Natural killer cell (primary cell): ENCODE results near the gene ZBTB8A. TPM values are rescaled to one million over a fixed set of nuclear protein-coding genes. Genes with fewer than 3 reads are reported as not detected.
"Not testable (repeated sequence)": the region's sequence is repeated elsewhere in the genome, so short reads cannot be mapped to it uniquely, and the experiment has no call there.

Experiments
- ATAC-seq, 3 donors: fragments of 150-1000 bp in 2 of 3; fragments of 200-7000 bp in 1 of 3; cut with Tn5 transposase; 1 replicate in 1 of 3; 2 replicates in 2 of 3; pipeline ENCODE4 v1.10.0; 2021; ENCODE audit warnings: mild to moderate bottlenecking in 2 of 3, moderate library complexity in 2 of 3
- DNase-seq, 2 donors: peaks; one replicate each; pipeline versions ENCODE4 v3.0.0 to v3.0.0-alpha.2; 2013 to 2021; ENCODE audit warnings: mixed read lengths in 1 of 2
- H3K27ac ChIP-seq: one replicate; pipeline ENCODE4 v1.5.1; 2013; ENCODE audit warnings: mild to moderate bottlenecking, low read length
- H3K27me3 ChIP-seq: one replicate; pipeline ENCODE4 v1.6.1; 2013; ENCODE audit warnings: low read length; ENCODE audit not compliant: control insufficient read depth, insufficient read depth
- H3K36me3 ChIP-seq: one replicate; pipeline ENCODE4 v1.6.1; 2013; ENCODE audit warnings: low read length; ENCODE audit not compliant: control insufficient read depth, insufficient read depth
- H3K4me1 ChIP-seq: one replicate; pipeline ENCODE4 v1.6.1; 2013; ENCODE audit warnings: low read length; ENCODE audit not compliant: control insufficient read depth, insufficient read depth
- H3K4me3 ChIP-seq: one replicate; pipeline ENCODE4 v1.5.1; 2013; ENCODE audit warnings: low read length
- H3K9me3 ChIP-seq: one replicate; pipeline ENCODE4 v1.6.1; 2013; ENCODE audit warnings: low read length; ENCODE audit not compliant: control insufficient read depth, insufficient read depth
- H3K27ac Mint-ChIP-seq, 2 donors: one replicate each; pipeline ENCODE4 v1.8.0; 2022; ENCODE audit warnings: mild to moderate bottlenecking in 2 of 2, mixed read lengths in 2 of 2, moderate library complexity in 1 of 2
- H3K27me3 Mint-ChIP-seq, 2 donors: one replicate each; pipeline ENCODE4 v1.8.0; 2022; ENCODE audit warnings: low read depth in 2 of 2, mixed read lengths in 2 of 2
- H3K36me3 Mint-ChIP-seq: one replicate; pipeline ENCODE4 v1.8.0; 2022; ENCODE audit warnings: mixed read lengths
- H3K4me1 Mint-ChIP-seq, 2 donors: one replicate each; pipeline ENCODE4 v1.8.0; 2022; ENCODE audit warnings: mixed read lengths in 2 of 2
- H3K4me3 Mint-ChIP-seq: one replicate; pipeline ENCODE4 v1.8.0; 2022; ENCODE audit warnings: mild to moderate bottlenecking, moderate library complexity, mixed read lengths
- H3K9me3 Mint-ChIP-seq, 2 donors: one replicate each; pipeline ENCODE4 v1.8.0; 2022; ENCODE audit warnings: mixed read lengths in 2 of 2
- WGBS: methylation state at CpG from one replicate; pipeline ENCODE4 v1.1.7; 2013; ENCODE audit warnings: missing lambda C conversion rate; ENCODE audit not compliant: insufficient coverage; 5-methylcytosine and 5-hydroxymethylcytosine counted together
- intact Hi-C: fragments of 100-400 bp; cut with micrococcal nuclease; formaldehyde crosslinking; loops from one replicate; pipeline ENCODE4 v1.14.2; 2022
- total RNA-seq, 4 donors: library from RNA; stranded (reverse); fragments of 120-200 nt in 1 of 4; gene quantifications; one replicate each; pipeline versions ENCODE4 v1.2.3 to v1.2.4, GENCODE V29; 2013 to 2022
- TF ChIP-seq, protein P1 (sequence below): fragments of 200-600 bp; IDR thresholded peaks from one replicate; pipeline ENCODE4 v1.8.0; 2022; ENCODE audit warnings: antibody characterized with exemption

The ZBTB8A gene
- total RNA-seq, 3 donors from 2014 or later (not counting 1 experiment from before 2014, with no cell fraction given): 0.16 to 0.50 (median 0.33) TPM

DNA sequence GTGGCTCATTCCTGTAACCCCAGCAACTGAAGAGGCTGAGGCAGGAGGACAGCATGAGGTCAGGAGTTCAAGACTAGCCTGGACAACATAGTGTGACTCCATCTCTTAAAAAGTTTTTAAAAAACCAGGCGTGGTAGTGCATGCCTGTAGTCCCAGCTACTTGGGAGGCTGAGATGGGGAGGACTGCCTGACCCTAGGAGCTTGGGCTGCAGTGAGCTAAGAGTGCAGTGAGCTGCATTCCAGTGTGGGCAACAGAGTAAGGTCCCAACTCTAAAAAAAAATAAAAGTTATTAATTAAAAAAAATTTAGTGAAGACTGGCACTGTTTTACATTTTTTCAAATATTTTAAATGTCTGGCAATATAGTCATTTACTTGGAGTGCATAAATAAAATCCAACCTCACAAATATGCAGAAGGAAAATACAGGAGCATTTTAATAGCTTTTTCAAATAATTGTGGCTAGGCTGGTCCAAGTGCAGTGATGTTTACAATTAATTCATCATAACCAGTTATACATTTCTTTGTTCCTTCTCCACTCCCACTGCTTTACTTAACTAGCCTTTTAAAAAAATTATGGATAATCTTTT lies 100.4 kb downstream of the ZBTB8A start:
- H3K27ac ChIP-seq: no peak overlapping the region
- H3K36me3 ChIP-seq: peaks cover 2% of the 10 kb centered on the region
- ATAC-seq (no peak), DNase-seq (no peak)
- 89% methylated on average over 1 of the region's 1 CpG for WGBS
- H3K27me3 ChIP-seq: no peaks in the 10 kb centered on the region
- no peaks in the 10 kb centered on the region for H3K9me3 ChIP-seq
- Mint-ChIP-seq H3K9me3 (no peaks in the 10 kb centered on the region), H3K4me1 (peaks cover 0 to 22% of the 10 kb centered on the region in 2 donors), H3K4me3 (no peak overlapping the region), H3K36me3 (no peaks in the 10 kb centered on the region), H3K27me3 (no peaks in the 10 kb centered on the region), H3K27ac (no peak overlapping the region)
- H3K4me3 ChIP-seq: no peak overlapping the region
- intact Hi-C loops: no loop called here
- H3K4me1 ChIP-seq: no peaks in the 10 kb centered on the region
- TF ChIP-seq, protein P1, sequence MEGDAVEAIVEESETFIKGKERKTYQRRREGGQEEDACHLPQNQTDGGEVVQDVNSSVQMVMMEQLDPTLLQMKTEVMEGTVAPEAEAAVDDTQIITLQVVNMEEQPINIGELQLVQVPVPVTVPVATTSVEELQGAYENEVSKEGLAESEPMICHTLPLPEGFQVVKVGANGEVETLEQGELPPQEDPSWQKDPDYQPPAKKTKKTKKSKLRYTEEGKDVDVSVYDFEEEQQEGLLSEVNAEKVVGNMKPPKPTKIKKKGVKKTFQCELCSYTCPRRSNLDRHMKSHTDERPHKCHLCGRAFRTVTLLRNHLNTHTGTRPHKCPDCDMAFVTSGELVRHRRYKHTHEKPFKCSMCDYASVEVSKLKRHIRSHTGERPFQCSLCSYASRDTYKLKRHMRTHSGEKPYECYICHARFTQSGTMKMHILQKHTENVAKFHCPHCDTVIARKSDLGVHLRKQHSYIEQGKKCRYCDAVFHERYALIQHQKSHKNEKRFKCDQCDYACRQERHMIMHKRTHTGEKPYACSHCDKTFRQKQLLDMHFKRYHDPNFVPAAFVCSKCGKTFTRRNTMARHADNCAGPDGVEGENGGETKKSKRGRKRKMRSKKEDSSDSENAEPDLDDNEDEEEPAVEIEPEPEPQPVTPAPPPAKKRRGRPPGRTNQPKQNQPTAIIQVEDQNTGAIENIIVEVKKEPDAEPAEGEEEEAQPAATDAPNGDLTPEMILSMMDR: no peak

DNA sequence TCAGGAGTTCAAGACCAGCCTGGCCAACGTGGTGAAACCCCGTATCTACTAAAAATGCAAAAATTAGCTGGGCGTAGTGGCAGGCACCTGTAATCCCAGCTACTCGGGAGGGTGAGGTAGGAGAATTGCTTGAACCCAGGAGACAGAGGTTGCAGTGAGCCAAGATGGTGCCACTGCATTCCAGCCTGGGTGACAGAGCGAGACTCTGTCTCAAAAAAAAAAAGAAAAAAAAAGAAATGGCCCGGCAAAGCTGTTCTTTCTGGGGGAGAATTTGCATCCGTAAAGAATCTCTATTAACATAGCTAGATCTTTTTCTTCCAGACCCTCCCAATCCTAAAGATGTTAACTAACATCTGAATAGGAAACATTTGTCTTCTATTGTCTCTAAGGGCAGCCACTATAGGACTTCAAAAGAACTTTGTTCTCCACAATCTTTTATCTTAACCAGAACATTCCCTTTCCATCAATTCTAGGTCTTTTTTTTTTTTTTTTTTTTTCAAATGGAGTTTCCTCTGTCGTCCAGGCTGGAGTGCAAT lies 103.1 kb downstream of the ZBTB8A start:
- H3K27ac Mint-ChIP-seq, H3K27me3 Mint-ChIP-seq, H3K27ac ChIP-seq, DNase-seq, H3K4me3 Mint-ChIP-seq, H3K36me3 Mint-ChIP-seq, H3K27me3 ChIP-seq, ATAC-seq, H3K36me3 ChIP-seq, H3K9me3 ChIP-seq, H3K4me3 ChIP-seq, H3K4me1 Mint-ChIP-seq, H3K4me1 ChIP-seq, intact Hi-C loops, H3K9me3 Mint-ChIP-seq: not testable (repeated sequence)
- 88% methylated on average over 7 of the region's 8 CpGs for WGBS

DNA sequence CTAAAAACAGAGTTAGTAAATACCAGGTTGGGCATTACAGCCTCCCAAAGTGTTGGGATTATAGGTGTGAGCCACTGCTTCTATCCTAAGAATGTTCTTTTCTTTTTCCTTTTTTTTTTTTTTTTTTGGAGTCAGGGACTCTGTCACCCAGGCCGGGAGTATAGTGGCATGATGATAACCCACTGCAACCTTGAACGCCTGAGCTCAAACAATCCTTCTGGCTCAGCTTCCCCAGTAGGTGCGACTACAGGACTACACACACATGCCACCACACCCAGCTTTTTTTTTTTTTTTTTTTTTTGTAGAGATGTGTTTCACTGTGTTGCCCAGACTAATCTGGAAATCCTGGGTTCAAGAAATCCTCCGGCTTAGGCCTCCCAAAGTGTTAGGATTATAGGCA lies 105.2 kb downstream of the ZBTB8A start:
- no peaks in the 10 kb centered on the region for H3K27me3 ChIP-seq
- H3K4me3 ChIP-seq: no peak overlapping the region
- 90% methylated on average over 2 of the region's 4 CpGs for WGBS
- peaks cover 2% of the 10 kb centered on the region for H3K36me3 ChIP-seq
- peaks cover 12 to 16% of the 10 kb centered on the region in 2 donors for H3K4me1 Mint-ChIP-seq
- no peak overlapping the region for H3K27ac ChIP-seq
- no peaks in the 10 kb centered on the region for H3K9me3 ChIP-seq
- ATAC-seq (no peak), DNase-seq (no peak)
- H3K27ac Mint-ChIP-seq: no peak overlapping the region
- H3K4me1 ChIP-seq: peaks cover 5% of the 10 kb centered on the region
- H3K4me3 Mint-ChIP-seq: no peak overlapping the region
- H3K36me3 Mint-ChIP-seq: no peaks in the 10 kb centered on the region
- TF ChIP-seq, protein P1: no peak
- H3K27me3 Mint-ChIP-seq: no peaks in the 10 kb centered on the region
- no peaks in the 10 kb centered on the region for H3K9me3 Mint-ChIP-seq
- intact Hi-C loops: no loop called here

DNA sequence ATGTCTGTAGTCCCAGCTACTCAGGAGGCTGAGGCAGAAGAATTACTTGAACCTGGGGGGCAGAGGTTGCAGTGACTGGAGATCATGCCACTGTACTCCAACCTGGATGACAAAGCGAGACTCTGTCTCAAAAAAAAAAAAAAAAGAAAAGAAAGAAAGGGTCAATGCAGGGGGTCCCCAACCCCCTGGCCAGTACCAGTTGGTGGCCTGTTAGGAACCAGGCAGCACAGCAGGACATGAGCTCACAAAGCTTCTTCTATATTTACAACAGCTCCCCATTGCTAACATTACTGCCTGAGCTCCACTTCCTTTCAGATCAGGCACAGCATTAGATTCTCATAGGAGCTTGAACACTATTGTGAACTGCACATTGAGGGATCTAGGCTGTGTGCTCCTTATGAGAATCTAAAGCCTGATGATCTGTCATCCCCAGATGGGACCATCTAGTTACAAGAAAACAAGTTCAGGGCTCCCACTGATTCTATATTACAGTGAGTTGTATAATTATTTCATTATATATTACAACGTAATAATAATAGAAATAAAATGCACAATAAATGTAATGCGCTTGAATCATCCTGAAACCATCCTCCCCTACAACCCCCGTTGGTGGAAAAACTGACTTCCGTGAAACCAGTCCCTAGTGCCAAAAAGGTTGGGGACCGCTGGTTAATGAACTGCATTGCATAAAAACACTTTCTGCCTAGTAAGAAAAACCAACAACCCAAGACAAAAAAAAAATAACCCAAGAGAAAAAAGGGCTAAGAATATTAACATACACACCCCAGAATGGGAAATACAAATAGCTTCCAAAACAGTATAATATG lies 108.3 kb downstream of the ZBTB8A start:
- H3K4me3 ChIP-seq: no peak overlapping the region
- ATAC-seq (no peak), DNase-seq (no peak)
- no peak overlapping the region for H3K27ac ChIP-seq
- no peaks in the 10 kb centered on the region for H3K36me3 Mint-ChIP-seq
- H3K4me1 ChIP-seq: peaks cover 26% of the 10 kb centered on the region
- H3K4me3 Mint-ChIP-seq: peak overlapping the region; percentile 79
- H3K9me3 Mint-ChIP-seq: no peaks in the 10 kb centered on the region
- 73% methylated on average over 4 of the region's 6 CpGs for WGBS
- TF ChIP-seq, protein P1: no peak
- peaks cover 33 to 35% of the 10 kb centered on the region in 2 donors for H3K4me1 Mint-ChIP-seq
- intact Hi-C loops: no loop called here
- H3K9me3 ChIP-seq: no peaks in the 10 kb centered on the region
- H3K27me3 Mint-ChIP-seq: no peaks in the 10 kb centered on the region
- H3K27me3 ChIP-seq: no peaks in the 10 kb centered on the region
- H3K36me3 ChIP-seq: peaks cover 6% of the 10 kb centered on the region
- peak overlapping the region; percentile 66 to 78 for H3K27ac Mint-ChIP-seq
